DMS 273 (cell line): ENCODE data around the gene GLUD2.
A peak's percentile ranks its signal among the peaks of the same experiment; 100 is the strongest.
"Not testable (repeated sequence)": the region's sequence is repeated elsewhere in the genome, so short reads cannot be mapped to it uniquely, and the experiment has no call there.

ENCODE experiments used
- DNase-seq: peaks from one replicate; lab custom pipeline; 2025; ENCODE audit not compliant: unreplicated experiment; lab: John Stamatoyannopoulos, UW

Gene GLUD2

DNA sequence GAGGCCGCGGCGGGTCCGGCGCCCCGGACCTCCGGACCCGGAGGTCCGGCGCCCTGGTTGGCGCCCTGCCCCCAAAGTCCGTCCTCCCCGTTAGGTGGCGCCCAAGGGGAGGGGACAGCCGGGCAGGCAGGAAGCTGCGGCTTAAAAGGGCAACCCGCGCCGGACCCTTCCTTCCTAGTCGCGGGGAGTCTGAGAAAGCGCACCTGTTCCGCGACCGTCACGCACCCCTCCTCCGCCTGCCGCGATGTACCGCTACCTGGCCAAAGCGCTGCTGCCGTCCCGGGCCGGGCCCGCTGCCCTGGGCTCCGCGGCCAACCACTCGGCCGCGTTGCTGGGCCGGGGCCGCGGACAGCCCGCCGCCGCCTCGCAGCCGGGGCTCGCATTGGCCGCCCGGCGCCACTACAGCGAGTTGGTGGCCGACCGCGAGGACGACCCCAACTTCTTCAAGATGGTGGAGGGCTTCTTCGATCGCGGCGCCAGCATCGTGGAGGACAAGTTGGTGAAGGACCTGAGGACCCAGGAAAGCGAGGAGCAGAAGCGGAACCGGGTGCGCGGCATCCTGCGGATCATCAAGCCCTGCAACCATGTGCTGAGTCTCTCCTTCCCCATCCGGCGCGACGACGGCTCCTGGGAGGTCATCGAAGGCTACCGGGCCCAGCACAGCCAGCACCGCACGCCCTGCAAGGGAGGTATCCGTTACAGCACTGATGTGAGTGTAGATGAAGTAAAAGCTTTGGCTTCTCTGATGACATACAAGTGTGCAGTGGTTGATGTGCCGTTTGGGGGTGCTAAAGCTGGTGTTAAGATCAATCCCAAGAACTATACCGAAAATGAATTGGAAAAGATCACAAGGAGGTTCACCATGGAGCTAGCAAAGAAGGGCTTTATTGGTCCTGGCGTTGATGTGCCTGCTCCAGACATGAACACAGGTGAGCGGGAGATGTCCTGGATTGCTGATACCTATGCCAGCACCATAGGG, at the start of gene GLUD2:
Gene GLUD2, plus strand, starts transcription at position 170 of the 979 bp plus-strand sequence. Its CDS starts 75 bp downstream, at position 245.
- DNase-seq, result not testable (repeated sequence)

DNA sequence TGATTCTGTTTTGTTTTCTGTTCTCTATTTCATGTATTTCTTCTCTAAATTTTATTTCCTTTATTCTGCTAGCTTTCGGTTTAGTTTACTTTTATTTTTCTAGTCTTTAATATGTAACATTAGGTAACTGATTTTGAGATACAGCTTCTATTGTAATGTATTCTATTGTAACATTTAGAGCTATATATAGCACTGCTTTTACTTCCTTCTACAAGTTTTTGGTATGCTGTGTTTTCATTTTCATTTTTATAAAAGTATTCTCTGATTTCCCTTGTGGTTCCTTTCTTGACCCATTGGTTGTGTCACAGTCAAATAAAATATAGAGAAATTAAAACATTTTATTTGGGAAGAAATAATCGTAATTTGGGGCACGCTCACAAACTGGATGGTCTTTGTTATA, 48.0 kb upstream of the GLUD2 start:
- DNase-seq, result no peak

DNA sequence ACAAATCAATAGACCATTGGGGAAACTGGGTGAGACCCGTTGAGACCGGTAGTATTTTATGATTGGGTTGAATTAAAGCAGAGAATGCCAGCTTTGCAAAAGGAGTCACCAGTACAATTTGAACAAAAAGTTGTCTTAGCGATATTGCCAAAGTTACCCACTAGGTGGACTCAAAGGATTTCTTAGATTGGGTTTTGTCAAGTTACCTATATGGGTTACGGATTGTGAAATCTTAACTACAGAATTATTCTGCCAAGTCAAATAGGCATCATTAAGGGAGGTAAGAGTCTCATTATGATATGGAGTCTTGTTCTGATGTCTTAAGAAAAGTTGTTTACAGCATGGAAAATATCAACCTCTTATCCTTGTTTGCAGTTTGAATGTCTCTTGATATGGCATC, 46.8 kb upstream of the GLUD2 start:
- DNase-seq, result peak; percentile 64

DNA sequence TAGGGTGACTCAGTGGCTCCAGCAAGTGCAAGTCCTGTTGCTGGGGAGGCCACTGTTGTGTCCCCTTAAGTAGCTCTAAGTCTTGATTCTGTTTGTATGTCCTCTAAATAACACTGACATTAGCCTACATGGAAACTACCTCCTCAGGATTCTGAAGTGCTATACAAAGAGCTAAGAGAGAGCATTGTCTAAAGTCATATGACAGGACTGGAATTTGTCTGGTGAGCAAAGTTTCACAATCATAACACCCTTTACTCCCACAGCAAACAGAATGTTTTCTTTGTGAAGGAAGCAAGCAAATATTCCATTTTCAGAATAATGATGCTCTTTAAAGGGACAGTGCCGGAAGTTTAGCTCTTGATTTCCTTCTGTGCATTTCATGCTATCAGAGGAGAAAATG, 38.5 kb upstream of the GLUD2 start:
- no peak for DNase-seq

DNA sequence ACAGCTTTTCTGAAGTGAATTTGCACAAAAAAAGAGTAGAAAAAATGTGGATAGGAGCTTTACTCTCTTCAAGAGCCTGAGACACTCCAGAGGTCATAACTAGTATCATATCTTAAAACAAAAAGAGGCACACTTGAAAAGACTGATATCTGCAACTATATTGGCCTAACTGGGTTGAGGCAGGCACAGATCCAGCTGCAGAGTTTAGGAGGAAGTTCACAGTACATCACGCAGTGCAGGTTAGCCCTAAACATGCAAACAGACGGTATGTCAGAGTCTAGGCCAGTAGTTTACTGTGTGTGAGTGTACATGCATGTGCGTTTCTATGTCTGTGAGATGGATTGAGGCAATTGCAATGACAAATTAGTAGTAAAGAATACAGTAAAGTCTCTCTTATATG, 37.6 kb upstream of the GLUD2 start:
- DNase-seq, result no peak

DNA sequence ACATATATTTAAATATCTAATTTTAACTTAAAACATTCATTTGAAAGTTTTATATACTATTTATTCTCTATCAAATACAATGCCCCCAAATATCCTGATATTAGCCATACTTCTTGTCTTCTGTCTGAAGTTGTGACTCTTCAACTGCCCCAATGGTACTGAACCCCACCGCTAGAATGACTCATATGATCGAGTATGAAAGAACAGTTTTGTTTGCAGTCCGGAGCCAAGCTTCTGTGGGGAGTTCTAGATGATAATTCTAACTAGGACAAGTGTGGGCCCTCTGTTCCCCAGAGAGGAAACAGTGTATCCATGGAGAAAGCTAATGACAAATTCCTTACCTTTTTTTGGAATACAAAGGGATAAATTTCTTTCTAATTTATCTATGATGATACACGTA, 37.2 kb upstream of the GLUD2 start:
- no peak for DNase-seq

DNA sequence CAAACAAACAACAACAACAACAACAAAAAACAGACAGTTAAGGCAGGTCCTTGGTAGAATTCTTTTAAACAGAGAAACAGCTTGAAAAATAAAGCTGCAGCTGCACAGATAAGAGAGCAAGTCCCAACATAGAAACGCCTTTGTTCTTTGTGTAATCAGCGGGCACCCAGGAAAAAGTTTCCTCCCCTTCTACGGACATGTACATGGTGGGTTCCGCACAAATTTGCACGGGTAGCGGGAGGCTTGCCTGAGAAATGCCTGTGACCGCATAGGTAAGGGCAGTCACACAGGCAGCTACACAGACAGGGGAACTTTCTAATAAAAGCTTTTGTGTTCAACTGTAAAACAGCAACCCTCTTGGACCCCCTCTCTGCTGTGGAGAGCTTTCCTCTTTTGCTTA, 36.2 kb upstream of the GLUD2 start:
- no peak for DNase-seq

DNA sequence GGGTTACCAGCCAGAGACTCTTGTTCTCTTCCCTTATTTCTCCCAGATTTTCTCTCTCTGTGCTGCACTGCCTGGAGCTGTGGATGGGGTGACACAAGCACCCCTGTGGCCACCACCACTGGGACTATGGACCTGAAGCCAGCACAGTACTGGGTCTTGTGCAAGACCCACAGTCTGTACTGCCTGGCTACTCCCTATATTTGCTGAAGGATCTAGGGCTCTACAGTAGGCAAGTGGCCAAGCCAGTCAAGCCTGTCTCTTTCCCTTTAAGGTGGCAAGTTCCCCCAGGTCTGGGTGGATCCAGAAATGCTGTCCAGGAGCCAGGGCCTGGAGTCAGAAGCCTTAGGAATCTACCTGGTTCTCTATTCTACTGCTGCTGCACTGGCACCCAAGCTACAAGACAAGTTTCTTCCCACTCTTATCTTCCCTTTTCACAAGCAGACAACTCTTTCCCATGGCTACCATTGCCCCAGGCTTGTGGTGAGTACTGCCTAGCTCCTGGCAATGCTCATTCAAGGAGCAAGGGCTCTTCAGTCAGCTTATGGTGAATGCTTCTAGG, 33.4 kb upstream of the GLUD2 start:
- no peak for DNase-seq

DNA sequence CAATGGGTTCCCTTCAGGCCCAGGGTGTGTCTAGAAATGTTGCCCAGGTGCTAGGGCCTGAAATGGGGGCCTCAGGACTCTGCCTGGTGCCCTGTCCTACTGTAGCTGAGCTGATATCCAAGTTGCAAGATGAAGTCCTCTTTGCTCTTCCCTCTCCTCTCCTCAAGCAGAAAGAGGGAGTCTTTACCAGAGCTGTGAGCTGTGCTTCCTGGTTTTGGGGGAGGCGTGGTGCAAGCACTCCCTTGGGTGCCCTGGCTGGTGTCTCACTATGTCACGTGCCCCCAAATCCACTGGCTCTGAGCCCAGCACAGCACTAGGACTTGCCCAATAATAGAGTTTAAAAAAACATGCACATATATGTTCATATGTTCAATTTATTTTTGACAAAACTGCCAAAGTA, 32.6 kb upstream of the GLUD2 start:
- DNase-seq, result no peak

DNA sequence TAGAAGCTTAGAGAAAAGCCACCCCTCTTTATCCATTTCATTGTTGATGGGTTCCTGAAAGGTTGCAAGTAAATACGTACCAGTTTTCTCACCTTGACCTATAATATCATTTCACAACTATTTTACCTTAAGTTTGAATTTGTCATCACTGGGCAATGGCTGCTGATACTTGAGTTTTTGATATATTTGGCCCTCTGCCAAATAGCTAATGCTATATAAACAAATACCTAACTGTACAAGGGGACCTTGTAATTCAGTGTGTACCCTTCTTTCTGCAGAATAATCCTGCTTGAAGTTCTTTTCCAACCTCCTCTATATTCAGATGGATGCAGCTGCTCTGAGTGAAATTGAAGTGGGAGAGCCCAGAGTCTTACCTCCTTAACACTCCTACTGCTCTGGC, 19.0 kb upstream of the GLUD2 start:
- peak; percentile 11 for DNase-seq

DNA sequence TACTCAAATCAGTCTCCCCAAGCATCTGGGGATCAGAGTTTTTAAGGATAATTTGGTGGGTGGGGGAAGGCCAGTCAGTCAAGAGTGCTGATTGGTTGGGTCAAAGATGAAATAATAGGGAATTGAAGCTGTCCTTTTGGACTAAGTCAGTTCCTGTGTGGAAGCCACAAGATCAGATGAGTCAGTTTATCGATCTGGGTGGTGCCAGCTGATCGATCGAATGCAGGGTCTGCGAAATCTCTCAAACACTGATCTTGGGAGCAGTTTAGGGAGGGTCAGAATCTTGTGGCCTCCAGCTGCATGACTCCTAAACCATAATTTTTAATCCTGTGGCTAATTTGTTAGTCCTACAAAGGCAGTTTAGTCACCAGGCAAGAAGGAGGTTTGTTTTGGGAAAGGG, 17.3 kb upstream of the GLUD2 start:
- no peak for DNase-seq

DNA sequence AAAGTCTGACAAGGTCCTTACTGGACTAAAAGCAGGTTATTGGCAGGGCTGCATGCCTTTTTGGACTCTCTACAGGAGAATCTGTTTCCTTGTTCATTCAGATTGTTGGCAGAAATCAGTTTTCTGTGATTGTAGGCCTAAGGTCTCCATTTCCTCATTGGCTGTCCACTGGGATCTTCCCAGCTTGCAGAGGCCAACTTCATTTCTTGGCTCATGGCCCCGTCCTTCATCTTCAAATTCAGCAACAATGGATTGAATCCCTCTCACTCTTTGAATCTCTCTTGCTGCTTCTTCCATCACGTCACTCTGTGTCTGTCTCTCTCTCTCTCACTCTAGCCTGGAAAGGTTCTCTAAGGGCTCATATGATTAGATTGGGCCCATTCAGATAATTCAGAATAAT, 14.9 kb upstream of the GLUD2 start:
- DNase-seq, result no peak

DNA sequence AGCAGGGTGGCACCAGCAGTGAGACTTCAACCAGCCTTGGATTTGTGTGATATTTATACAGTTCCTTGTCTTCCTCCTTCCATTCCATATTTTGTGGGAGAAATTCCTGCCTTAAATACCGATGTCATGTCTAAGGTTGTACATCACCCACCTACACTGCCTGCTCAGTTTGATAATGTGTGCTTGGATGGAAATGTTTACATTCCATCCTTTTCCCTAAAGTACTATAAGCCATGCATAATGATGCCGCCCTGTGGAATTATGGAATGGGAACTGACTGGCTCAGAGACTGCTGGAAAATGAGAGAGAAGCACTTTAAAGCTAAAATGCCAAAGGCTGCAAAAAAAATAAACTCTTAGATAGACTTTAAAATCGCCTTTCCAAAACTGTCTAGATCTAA, 11.3 kb upstream of the GLUD2 start:
- DNase-seq, result no peak

DNA sequence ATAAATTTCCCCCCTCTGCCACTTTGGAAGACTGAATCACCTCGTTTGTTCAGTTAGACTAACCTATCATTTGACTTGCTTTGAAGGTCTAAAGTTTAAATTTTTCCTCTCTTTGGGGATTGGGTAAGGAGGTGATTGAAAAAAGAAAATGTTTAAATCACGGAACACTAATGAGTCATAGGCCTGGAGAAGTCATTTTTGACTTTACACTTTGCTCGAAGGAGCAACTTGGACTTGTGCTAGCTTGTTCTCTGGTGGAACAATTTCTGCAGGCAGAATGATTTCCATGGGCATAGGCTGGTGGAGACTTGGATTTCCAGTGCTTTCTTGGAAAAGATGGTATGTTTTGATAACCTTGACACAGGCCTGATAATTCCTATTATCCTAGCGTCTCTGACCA, 10.5 kb upstream of the GLUD2 start:
- no peak for DNase-seq

DNA sequence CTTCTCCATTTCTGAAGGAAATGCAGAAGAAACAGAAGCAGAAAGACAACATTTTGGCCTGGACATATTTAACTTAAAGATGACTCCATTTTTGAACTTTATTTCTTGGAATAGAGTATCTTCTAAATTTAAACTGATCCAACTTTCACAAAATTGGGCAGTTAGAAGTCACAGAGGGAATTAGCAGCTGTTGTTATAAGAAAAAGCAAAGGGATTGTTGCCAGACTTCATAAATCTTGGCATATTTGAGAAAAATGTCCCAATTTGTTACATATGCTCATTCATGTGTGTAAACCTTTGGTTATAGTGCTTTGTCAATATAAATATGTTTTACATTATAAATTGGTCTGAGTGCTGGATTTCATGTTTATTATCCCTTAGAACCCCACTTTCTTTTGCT, 3.4 kb downstream of the GLUD2 start:
- no peak for DNase-seq

DNA sequence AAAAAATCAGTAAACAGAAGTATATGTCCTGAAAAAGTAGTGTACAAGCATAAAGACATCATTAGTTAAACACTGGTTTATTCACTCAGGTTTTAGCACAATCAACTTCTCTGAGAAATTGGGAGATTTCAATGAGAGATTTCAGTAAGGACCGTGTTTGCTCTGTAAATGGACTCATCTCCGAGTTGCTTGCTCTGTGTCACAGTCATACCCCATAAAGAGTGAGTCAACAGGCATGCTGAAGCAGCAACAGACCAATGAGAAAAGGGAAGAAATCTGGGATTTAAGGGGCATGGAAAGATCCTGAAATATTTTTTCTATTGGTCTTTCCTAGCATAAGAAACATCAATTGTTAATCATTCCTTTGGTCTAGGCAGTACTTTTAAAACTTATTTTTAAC, 4.7 kb downstream of the GLUD2 start:
- no peak for DNase-seq

DNA sequence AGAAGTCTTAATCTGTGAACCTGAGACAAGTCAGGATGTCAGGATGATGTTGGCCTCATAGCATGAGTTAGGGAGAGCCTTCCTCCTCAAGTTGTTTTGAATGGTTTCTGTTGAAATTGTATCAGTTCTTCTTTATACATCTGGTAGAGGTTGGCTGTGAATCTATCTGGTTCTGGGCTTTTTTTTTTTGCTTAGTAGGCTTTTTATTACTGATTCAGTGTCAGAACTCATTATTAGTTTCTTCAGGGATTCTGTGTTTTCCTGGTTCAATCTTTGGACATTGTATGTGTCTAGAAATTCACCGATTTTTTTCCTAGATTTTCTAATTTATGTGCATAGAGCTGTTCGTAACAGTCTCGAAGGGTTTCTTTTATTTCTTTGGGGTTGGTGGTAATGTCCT, 14.9 kb downstream of the GLUD2 start:
- no peak for DNase-seq

DNA sequence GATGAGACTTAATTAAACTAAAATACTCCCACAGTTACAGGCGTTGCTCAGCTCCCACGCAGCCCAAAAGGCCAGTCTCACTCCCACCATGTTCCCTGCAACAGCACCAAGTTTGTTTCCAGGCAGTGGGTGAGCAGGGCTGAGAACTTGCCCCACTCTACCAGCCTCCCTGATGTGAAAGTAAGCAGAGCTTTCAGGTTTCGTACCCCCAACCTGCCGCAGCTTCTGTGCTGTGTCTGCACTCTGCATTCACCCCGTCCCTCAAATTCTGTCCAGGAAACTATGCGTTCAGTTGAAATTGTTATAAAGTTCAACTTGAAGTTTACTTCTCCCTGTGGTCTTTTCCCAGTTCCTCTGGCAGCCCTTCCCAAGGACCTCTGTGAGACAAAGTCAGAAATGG, 17.2 kb downstream of the GLUD2 start:
- DNase-seq, result no peak

DNA sequence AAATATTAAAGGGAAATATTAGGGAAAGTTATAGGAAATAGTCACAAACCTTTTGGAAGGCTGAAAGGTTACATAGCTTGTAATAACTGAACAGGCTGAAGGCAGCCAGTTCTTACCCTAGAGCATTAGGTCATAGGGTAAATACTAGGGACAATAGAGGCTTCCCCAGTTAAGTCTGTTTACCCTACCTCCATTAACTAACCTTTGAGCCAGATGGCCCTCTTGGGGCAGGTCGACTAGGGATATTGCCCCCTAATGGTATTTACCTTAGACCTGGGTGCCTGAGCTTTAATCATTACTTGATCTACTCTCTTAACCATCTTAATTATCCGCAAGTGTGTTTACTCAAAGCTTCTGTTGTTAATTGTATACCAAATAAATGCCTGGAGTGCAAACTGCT, 36.8 kb downstream of the GLUD2 start:
- not testable (repeated sequence) for DNase-seq

DNA sequence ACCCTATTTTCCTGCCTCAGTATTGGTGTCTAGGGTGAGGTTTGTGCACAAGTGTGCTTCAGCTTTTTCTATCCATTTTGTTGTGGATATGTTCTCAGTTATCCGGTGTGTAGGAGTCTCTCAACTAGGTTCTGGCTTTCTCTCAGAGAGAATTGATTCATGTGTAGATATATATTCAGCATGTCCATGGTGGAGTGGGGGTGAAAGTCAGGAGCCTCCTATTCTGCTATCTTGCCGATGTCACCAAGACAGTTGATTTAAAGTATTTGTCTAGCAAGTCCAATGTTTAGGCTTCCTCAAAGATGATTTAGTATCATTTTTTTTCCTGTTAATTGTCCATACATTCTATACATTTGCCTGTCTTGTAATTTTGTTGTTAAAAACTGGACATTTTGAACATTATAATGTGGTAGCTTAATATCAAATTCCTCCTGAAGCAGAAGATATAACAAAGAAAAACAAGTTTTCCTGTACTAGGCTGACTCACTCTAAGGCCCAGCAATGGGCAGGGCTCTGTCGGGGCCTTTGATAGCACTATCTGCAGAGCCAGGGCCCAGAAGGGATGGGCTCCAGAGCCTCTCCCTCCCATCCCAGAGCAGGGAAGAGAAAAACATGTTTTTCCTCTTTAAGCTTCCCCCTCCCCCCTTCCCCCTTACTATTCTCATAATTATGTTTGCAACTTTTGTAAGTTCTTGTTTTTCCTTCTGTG, 37.6 kb downstream of the GLUD2 start:
- DNase-seq, result no peak

DNA sequence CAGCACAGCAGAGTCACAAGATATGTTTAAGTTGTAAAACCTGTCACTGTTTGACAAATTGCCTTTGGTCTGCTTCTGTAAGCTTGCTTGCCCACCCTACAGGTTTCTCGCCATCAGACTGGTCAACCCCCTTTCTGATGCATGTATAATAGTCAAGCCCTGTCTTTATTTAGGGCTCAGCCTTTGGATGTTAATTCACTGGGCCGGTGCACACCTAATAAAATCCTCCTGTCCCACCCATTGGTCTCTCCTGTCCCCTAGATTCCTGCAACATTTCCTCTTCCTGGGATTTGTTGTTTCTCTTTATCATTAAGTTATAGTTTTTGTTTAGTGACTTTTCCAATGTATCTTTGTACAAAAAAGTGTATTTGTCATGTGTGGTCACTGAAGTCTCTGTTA, 38.2 kb downstream of the GLUD2 start:
- no peak for DNase-seq

DNA sequence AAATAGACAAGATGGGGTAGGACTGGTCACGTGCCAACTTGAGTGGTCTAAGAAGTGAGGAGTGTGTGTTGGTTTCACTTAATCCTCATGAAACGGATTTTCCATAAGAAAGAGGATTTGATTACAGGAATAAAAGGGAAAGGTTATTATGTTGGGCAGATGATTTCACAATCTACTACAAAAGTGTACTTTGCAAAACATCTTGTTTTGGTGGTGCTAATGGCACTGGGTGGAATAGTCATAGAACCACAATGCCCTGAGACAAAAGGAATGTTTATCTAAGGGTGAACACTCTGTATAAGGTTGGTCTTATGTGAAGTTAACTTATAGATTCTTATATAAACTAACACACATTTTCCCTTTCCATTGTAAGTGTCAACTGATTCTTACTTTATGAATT, 45.6 kb downstream of the GLUD2 start:
- no peak for DNase-seq
